HG03064 (cell line): ENCODE data around the gene CASKIN1.
"Not testable (repeated sequence)": the region's sequence is repeated elsewhere in the genome, so short reads cannot be mapped to it uniquely, and the experiment has no call there.

Experiments used
- ATAC-seq: cut with Tn5 transposase; IDR thresholded peaks from one replicate; pipeline ENCODE4 v1.9.1; 2021; ENCODE audit warnings: low read depth; ENCODE audit not compliant: unreplicated experiment

The CASKIN1 gene, protein sequence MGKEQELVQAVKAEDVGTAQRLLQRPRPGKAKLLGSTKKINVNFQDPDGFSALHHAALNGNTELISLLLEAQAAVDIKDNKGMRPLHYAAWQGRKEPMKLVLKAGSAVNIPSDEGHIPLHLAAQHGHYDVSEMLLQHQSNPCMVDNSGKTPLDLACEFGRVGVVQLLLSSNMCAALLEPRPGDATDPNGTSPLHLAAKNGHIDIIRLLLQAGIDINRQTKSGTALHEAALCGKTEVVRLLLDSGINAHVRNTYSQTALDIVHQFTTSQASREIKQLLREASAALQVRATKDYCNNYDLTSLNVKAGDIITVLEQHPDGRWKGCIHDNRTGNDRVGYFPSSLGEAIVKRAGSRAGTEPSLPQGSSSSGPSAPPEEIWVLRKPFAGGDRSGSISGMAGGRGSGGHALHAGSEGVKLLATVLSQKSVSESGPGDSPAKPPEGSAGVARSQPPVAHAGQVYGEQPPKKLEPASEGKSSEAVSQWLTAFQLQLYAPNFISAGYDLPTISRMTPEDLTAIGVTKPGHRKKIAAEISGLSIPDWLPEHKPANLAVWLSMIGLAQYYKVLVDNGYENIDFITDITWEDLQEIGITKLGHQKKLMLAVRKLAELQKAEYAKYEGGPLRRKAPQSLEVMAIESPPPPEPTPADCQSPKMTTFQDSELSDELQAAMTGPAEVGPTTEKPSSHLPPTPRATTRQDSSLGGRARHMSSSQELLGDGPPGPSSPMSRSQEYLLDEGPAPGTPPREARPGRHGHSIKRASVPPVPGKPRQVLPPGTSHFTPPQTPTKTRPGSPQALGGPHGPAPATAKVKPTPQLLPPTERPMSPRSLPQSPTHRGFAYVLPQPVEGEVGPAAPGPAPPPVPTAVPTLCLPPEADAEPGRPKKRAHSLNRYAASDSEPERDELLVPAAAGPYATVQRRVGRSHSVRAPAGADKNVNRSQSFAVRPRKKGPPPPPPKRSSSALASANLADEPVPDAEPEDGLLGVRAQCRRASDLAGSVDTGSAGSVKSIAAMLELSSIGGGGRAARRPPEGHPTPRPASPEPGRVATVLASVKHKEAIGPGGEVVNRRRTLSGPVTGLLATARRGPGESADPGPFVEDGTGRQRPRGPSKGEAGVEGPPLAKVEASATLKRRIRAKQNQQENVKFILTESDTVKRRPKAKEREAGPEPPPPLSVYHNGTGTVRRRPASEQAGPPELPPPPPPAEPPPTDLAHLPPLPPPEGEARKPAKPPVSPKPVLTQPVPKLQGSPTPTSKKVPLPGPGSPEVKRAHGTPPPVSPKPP (N-terminal part only)

DNA sequence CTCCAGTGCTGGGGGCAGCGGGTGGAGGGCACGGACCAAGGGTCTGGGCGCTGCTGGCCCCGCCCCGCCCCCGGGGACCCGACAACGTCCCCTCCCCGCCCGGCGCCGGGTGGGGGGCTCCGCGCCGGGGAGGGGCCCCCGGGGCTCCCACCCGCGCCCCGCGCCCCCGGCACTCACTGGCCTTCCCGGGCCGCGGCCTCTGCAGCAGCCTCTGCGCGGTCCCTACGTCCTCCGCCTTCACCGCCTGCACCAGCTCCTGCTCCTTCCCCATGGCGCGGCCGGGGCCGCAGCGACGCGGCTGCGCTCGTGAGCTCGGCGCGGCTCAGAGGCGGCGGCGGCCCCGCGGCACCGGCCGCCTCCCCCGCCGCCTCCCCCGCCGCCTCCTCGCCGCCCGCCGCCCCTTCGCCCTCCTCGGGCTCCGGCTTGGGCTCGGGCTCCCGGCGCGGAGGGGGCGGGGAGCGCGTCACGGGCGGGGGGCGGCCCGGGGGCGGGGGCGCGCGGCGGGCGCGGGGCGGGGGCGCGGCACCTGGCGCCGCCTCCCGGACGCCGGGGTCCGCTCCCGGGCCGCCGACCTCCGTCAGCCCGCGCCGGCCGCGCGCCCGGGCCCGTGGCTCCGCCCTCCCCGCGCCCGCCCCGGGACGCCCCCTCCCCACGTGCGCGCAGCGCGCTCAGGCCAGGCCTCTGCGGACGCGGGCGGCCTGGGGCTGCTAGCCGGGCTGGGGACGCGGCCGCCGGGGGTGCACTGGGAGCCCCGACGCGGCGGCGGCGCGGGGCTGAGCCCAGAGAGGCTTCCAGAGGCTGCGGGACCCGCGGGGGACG, at the start of gene CASKIN1:
Gene CASKIN1, minus strand, starts transcription at position 444 of the 819 bp plus-strand sequence. Its CDS starts 173 bp downstream, at position 271.
- no peak for ATAC-seq

DNA sequence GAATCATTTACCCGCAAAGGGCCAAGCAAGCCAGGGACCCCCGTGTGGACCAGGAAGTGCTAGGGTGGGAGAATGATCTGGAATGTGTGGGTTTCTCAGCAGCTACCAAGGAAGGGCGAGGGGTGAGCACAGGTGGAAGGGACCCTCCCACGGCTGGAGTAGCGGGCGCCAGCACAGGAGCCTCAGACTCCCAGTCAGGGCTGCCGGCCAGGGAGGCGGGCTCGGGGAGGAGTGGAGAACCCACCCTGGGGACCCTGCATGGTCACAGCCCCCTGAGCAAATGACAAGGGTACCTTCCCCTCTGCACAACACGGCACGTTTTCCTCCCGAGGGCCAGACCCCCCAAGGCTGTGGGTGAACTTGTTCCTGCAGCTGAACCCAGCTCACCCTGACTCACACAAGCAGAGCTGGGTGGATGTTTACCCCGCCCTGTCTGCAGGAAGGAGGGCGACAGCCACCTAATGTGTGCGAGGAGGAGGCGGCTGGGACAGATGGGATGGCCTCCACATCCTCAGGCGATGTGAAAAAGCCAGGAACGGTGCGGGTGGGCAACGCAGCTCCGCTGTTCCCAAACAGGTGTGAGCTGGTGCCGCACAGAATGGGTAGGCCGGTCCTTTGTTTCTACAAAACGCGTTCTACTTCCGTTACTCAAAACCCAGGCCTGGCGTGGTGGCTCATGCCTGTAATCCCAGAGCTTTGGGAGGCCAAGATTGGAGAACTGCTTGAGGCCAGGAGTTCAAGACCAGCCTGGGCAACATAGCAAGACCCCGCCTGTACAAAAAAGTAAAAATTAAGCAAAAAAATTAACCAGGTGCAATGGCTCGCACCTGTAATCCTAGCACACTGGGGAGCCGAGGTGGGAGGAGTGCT, 48.8 kb upstream of the CASKIN1 start:
- ATAC-seq = no peak

DNA sequence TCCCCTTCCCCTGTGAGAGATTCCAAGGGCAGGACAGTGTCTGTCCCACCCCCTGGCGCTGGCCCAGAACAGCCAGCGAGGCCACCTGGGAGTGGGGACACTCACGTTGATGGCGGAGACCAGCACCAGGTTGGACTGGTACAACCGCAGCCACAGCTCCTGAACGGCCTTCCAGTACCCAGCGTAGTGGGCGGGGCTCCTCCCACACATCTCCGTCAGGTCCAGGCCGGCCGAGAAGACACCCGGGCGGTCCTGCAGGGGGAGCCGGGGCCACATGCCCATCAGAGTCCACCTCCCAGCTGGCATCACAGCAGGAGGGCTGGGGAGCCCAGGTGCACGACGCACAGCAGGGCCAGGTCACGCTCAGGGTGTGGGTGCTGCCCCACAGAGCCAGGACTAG, 47.9 kb upstream of the CASKIN1 start:
- ATAC-seq = no peak

DNA sequence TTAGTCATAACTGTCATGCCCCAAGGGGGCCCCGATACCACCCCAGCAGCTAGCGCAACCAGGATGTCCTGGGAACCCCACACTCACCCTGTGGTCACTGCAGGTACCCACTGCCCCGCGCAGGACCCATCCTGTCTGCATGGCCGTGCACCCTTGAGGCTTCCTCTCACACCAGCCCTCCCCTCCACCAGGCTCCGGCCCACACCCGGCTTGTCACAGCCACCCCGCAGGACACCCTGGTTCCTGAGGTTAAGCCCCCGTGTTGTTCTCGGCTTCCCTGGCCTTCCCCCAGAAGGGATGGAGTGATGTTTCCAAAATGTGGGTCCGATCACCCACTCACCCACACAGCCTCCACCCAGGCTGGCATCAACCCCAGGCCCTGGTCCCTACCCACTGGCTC, 47.4 kb upstream of the CASKIN1 start:
- no peak for ATAC-seq

DNA sequence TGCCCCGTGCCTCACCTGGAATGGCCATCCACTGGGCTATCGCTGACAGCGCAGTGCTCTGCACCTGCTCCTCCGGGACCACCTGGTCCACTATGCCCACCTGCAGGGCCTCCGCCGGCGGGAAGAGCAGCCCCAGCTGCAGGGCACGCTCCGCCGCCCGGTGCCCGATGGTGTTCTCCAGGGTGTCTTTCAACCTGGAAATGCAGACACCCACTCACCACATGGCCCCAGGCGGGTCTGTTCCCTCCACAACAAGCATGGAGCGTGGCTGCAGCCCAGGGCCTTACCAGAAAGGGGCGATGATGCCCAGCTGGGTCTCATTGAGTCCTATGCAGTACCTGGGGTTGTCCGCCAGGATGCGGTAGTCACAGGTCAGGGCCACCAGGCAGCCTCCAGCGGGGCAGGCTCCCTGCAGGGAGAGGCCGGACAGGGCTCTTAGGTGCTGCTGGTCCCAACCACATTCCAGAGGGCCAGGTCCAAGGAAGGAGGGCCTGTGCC, 46.7 kb upstream of the CASKIN1 start:
- ATAC-seq = no peak

DNA sequence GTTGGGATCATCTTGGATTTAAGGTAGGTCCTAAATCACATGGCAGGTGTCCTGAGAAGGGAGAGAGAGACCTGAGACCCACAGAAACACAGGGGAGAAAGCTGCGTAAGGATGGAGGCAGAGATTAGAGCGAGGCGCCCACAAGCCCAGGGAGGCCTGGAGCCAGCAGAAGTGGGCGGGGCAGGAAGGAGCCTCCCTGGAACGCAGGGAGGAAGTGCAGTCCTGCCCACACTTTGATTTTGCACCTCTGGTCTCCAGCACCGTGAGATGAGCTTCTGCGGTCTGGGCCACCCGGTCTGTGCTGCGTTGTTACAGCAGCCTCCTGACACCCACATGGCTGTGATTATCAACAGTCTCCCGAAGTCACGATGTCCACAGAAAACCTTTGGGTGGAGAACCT, 46.2 kb upstream of the CASKIN1 start:
- no peak for ATAC-seq

DNA sequence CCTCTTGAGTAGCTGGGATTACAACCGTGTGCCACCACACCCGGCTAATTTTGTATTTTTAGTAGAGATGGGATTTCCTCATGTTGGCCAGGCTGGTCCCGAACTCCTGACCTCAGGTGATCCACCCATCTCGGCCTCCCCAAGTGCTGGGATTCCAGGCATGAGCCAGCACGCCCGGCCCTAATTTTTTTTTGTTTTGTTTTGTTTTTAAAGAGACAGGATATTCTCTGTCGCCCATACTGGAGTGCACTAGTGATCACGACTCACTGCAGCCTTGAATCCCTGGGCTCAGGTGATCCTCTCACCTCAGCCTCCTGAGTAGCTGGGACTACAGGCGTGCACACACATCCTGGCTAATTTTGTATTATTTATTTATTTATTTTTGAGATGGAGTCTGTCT, 43.9 kb upstream of the CASKIN1 start:
- ATAC-seq = not testable (repeated sequence)

DNA sequence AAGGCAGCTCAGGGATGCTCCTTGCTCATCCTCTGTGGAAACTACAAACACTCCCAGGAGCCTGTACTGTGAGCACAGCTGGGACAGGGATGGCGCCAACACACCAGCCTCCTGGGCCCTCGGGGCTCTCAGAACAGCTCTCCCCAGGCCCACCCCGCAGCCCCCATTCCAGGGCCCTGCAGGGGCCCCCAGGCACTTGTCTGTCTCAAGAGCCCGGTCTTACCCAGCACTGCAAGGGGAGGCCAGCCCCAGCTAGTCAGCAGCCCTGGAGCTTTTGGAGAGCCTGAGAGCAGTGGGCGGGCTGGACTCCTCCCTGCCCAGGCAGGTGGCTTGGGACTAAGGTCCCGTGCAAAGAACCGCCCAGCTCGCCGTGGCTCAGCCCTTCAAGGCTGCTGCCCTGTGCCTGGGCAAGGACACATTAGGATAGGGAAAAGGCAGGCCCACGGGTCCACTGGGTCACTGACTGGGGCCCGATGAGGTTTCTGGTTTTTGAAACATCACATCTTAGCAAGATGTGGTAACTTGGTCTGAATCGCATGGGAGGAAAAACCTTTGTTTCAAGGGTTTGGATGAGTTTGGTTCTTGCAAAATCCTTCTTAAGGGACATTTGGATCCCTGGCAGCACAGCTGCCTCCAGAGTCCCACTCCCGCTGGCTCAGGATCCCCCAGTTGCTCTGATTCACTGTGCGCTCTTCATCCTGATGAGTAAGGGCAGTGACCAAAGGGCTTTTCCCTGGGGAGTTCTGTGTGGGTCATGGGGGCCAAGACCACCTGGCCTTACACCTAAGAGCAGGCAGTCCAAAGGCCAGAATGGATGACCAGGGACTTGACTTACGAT, 42.7 kb upstream of the CASKIN1 start:
- ATAC-seq = no peak

DNA sequence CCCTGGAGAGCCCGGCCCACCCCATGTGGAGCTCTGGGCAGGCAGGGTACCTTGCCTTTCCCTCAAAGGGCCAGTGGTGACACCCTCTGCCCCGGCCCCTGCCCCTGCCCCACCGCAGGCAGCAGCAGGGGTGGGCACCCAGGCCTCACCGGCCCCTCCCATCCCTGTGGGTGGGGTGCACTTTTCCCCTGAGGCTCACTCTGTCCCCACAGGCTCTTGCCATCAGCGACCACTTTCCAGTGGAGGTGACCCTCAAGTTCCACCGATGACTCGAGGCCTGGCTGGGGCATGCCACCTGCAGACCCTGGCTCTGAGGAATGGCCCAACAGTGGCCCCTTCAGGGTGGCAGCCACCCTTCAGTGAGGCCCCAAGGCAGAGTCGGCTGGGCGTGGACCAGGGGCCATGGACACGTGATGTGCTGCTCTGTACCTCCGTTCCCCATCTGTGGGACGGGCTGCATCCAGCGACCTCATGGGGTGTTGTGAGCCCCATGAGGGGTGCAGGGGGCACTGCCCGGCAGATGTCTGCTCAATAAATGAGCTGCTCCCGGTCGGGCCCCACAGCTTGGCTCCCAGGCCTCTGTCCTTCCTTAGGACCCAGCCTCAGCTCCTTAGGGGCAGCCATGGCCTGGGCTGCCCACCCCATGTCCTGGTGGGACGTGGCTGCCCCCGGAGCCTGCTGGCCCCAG, 41.9 kb upstream of the CASKIN1 start:
- ATAC-seq = no peak

DNA sequence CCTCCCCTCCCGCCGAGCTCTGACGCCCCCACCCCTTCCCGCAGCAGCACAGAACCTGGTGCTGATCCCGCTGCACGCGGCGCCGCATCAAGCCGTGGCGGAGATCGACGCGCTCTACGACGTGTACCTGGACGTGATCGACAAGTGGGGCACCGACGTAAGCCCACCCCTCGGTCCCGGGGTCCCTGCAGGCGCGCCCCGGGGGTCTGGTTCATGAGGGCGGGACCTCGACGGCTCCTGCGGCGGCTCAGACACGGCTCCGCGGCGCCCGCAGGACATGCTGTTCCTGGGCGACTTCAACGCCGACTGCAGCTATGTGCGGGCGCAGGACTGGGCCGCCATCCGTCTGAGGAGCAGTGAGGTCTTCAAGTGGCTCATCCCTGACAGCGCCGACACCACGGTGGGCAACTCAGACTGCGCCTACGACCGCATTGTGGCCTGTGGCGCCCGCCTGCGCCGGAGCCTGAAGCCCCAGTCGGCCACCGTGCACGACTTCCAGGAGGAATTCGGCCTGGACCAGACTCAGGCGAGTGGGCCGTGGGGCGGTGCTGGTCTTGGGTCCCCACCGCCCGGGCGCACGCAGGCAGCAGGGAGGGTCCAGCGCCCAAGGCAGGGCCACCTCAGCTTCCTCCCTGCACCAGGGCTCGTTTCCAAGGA, 41.2 kb upstream of the CASKIN1 start:
- no peak for ATAC-seq

DNA sequence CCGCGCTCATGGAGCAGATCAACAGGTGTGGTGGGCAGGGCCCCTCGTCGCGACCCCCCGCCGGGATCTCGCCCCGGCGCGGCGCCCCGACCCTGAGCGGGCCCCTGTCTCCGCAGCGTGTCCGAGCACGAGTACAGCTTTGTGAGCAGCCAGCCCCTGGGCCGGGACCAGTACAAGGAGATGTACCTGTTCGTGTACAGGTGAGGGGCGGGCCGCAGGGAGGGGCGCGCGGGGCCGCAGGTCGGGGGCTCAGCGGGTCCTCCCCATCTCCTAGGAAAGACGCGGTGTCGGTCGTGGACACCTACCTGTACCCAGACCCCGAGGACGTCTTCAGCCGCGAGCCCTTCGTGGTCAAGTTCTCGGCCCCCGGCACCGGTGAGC, 40.7 kb upstream of the CASKIN1 start:
- ATAC-seq = no peak

DNA sequence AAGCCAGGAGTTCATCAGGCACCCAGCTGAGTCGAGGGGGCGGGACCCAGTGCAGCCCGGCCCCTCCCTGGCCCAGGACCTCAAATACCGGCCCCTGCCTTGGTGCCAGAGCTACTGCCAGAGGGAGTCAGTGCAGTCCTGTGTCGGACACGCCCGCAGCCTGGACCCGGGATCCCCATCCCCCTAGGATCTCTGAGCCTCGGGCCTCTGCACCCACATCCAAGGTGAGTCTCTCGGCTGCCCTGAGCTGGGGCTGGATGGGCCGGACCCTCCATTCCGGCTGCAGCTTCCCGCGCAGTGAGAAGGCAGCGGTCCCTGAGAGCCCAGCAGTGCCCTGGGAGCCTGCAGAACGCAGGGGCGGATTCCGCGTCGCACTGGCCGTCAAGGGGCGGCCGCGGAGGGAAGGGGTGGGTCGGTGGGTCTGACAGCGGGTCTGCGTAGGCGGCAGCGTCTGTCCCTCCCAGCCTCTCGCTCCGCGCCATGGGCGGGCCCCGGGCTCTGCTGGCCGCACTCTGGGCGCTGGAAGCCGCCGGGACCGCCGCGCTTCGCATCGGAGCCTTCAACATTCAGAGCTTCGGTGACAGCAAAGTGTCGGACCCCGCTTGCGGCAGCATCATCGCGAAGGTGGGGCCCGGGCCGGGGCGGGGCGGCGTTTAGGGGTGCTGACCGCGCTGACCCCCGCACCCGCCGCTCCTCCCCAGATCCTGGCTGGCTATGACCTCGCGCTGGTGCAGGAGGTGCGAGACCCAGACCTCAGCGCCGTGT, 40.1 kb upstream of the CASKIN1 start, which contains the start of gene DNASE1L2:
Gene DNASE1L2, plus strand, starts transcription at position 108 of the 765 bp plus-strand sequence. Its CDS starts 373 bp downstream, at position 481.
- ATAC-seq = no peak

DNA sequence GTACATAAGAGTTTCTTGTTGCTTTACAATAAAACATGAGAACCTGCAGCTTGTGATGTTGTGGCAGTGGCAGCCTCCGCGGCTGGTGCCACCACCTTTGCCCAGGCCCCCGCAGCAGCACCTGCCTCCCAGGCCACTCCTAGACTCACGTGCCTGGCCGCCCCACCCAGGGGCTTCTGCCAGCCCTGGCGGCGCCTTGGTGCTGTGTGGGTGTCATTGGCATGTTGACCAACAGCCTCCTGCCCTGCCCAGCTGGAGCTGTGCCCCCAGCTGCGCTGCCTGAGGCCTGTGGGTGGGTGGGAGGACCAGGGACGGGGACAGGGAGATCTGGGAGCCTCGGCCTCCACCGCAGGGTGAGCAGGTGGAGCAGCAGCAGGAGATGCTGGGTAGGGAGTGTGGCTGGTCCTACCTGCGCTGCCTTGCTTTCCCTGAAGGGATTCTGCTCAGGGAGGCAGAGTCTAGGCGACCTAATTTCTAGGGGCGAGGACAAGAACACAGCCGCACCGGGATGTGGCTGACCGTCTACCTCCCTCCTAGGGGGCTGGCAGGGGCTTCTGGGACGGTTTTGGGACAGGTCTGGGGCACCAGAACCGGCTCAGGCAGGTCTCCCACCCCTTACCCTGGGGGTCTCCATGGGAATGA, 39.4 kb upstream of the CASKIN1 start:
- no peak for ATAC-seq

DNA sequence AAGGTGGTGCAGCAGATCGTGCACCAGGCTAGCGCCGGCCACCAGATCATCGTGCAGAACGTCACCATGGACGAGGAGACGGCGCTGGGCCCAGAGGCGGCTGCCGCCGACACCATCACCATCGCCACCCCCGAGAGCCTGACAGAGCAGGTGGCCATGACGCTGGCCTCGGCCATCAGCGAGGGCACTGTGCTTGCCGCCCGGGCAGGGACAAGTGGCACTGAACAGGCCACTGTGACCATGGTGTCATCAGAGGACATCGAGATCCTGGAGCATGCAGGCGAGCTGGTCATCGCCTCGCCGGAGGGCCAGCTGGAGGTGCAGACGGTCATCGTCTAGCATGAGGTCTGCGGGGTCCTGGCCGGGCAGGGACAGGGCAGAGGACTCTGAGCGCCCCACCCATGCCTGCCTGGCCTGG, 38.8 kb upstream of the CASKIN1 start:
- no peak for ATAC-seq

DNA sequence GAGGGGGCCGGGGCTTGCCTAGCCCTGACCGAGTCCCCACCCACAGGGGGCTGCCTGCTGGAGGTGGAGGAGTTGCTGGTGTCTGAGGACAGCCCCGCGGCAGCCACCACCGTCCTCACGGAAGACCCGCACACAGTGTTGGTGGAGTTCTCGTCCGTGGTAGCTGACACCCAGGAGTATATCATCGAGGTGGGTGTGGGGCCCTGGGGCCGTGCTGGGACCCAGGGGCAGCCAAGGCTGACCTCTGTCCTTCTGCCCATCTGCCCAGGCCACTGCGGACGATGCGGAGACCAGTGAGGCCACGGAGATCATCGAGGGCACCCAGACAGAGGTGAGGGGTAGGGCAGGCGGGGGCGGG, 38.4 kb upstream of the CASKIN1 start:
- no peak for ATAC-seq
